Measurements from ENCODE around the gene ERI2. TPM values are rescaled to one million over a fixed set of nuclear protein-coding genes. Genes with fewer than 3 reads are reported as not detected.

Gene ERI2
- total RNA-seq, 1 experiment from 2014 or later, result 22.4 TPM

DNA sequence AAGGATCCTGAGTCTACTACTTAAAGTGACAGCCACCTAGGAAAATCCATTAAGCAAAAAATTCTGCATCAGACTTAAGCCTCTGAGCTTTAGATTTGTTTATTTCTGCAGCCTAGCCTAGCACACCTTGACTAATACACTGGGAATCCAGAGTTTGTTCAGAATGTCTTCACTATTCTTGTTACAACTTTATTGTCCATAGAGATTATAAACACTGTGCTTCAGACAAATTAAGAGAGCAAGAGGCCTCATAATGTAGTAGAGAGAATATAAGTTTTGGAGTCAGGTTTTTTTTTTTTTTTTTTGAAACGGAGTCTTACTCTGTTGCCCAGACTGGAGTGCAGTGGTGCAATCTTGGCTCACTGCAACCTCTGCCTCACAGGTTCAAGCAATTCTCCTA lies 55.7 kb downstream of the ERI2 start:
- Mint-ChIP-seq H3K4me3 (no peak overlapping the region), H3K27ac (no peak overlapping the region), H3K27me3 (ENCODE audit: low read depth) (peaks cover 19% of the 10 kb centered on the region), H3K4me1 (0 out of 4 replicates have a peak, but pooled peaks cover 0 to 3% of the 10 kb centered on the region in 2 experiments), H3K9me3 (peaks cover 20 to 22% of the 10 kb centered on the region in 2 experiments), H3K36me3 (ENCODE audit: insufficient read depth in 1 of 3, low read depth in 3 of 3) (peaks cover 0 to 11% (median 6%) of the 10 kb centered on the region in 3 experiments; a peak in 4 of 7 replicates)
- no peak overlapping the region for H2BK5ac ChIP-seq (ENCODE audit: insufficient read length, low read length)
- no peak overlapping the region for H3K4me2 ChIP-seq (ENCODE audit: insufficient read depth, insufficient read length, low read length)
- H2AFZ ChIP-seq (ENCODE audit: low read length), result no peak overlapping the region
- H3K79me1 ChIP-seq (ENCODE audit: insufficient read depth, low read depth, low read length, poor library complexity, severe bottlenecking), result no peaks in the 10 kb centered on the region
- H4K91ac ChIP-seq (ENCODE audit: insufficient read length, low read depth, low read length), result no peak overlapping the region
- H2BK20ac ChIP-seq (ENCODE audit: low read depth, low read length, poor library complexity, severe bottlenecking), result no peak overlapping the region
- H4K8ac ChIP-seq (replicated peaks; ENCODE audit: insufficient read length, low read depth, low read length), result no peak overlapping the region
- no peak overlapping the region for H3K4ac ChIP-seq (ENCODE audit: low read depth, low read length)
- H2AK5ac ChIP-seq (ENCODE audit: insufficient read length, low read length), result no peak overlapping the region
- H3K4me1 ChIP-seq (ENCODE audit: insufficient read depth, low read length), result no peaks in the 10 kb centered on the region
- H3T11ph ChIP-seq (ENCODE audit: low read length), result no peak overlapping the region
- TF ChIP-seq CTCF (conservative IDR thresholded peaks at IDR 0.05), result no peak
- H3K79me2 ChIP-seq (ENCODE audit: insufficient read depth, low read length), result no peaks in the 10 kb centered on the region
- no peaks in the 10 kb centered on the region for H4K20me1 ChIP-seq (ENCODE audit: control insufficient read depth, insufficient read depth, insufficient read length)
- H2BK120ac ChIP-seq (ENCODE audit: low read depth, low read length, poor library complexity, severe bottlenecking), result no peak overlapping the region
- no peak overlapping the region for H3K9ac ChIP-seq (ENCODE audit: extremely low read depth, insufficient read length, low read length)
- DNase-seq, result no peak
- H3K23me2 ChIP-seq (ENCODE audit: insufficient read length, low read depth, low read length, poor library complexity, severe bottlenecking), result no peaks in the 10 kb centered on the region
- no CpG with 5 or more reads among the region's 1 CpG for WGBS (ENCODE audit: extremely low coverage, insufficient read length, low lambda C conversion rate)
- no peak overlapping the region for H3K27ac ChIP-seq (ENCODE audit: insufficient read length, low read depth, low read length)
- H3K18ac ChIP-seq (ENCODE audit: insufficient read length, low read depth, low read length), result no peak overlapping the region
- H3K23ac ChIP-seq (ENCODE audit: insufficient read length, low read depth, low read length), result no peak overlapping the region
- no peaks in the 10 kb centered on the region for H3K9me3 ChIP-seq (ENCODE audit: control insufficient read depth, low read depth, low read length)
- no peak overlapping the region for H3K56ac ChIP-seq (ENCODE audit: insufficient read length, low read depth, low read length)
- no peak overlapping the region for H4K5ac ChIP-seq (ENCODE audit: insufficient read length, low read depth, low read length)
- no peak overlapping the region for H2BK15ac ChIP-seq (ENCODE audit: low read depth, low read length)
- no peaks in the 10 kb centered on the region for H3K27me3 ChIP-seq (ENCODE audit: insufficient read depth, low read length)
- no peak overlapping the region for H2BK12ac ChIP-seq (ENCODE audit: insufficient read length, low read depth, low read length)
- H3K14ac ChIP-seq (ENCODE audit: insufficient read depth, low read length), result no peak overlapping the region

Measured in H9 (cell line).